Right hindlimb (tissue), 1 donor: ENCODE measurements around the gene ADGRB2.
A peak's percentile ranks its signal among the peaks of the same experiment; 100 is the strongest.

Experiments
- DNase-seq: peaks from one replicate; pipeline ENCODE4 v3.0.0-alpha.2; 2018

The ADGRB2 gene

GRCh38 chr1:31782421-31783410 is 18.6 kb upstream of the ADGRB2 start:
- DNase-seq = peak; percentile 50

- DNase-seq = peak; percentile 72
Observed at GRCh38 chr1:31781756-31782371, 17.7 kb upstream of the ADGRB2 start.

GRCh38 chr1:31781138-31781755 is 17.1 kb upstream of the ADGRB2 start:
- peak; percentile 75 for DNase-seq

- DNase-seq = no peak
Observed at GRCh38 chr1:31780632-31781031, 16.5 kb upstream of the ADGRB2 start.

GRCh38 chr1:31779687-31780086 is 15.5 kb upstream of the ADGRB2 start:
- no peak for DNase-seq

- DNase-seq = no peak
Observed at GRCh38 chr1:31778763-31779488, 14.8 kb upstream of the ADGRB2 start.

GRCh38 chr1:31776516-31776915 is 12.4 kb upstream of the ADGRB2 start:
- DNase-seq = no peak

- DNase-seq = no peak
Observed at GRCh38 chr1:31776032-31776431, 11.9 kb upstream of the ADGRB2 start.

GRCh38 chr1:31775210-31775999 is 11.3 kb upstream of the ADGRB2 start:
- peak; percentile 58 for DNase-seq

- DNase-seq = no peak
Observed at GRCh38 chr1:31774495-31774894, 10.4 kb upstream of the ADGRB2 start.

- no peak for DNase-seq
Observed at GRCh38 chr1:31773861-31774260, 9.7 kb upstream of the ADGRB2 start.

GRCh38 chr1:31772669-31773248 is 8.6 kb upstream of the ADGRB2 start:
- DNase-seq = no peak

- DNase-seq = no peak
Observed at GRCh38 chr1:31771891-31772668, 7.9 kb upstream of the ADGRB2 start.

- no peak for DNase-seq
Observed at GRCh38 chr1:31769720-31770390, 5.7 kb upstream of the ADGRB2 start.

- DNase-seq = no peak
Observed at GRCh38 chr1:31768939-31769704, 5.0 kb upstream of the ADGRB2 start.

- no peak for DNase-seq
Observed at GRCh38 chr1:31768407-31768907, 4.3 kb upstream of the ADGRB2 start.

- DNase-seq = no peak
Observed at GRCh38 chr1:31767225-31767624, 3.1 kb upstream of the ADGRB2 start.

GRCh38 chr1:31765516-31765915 is 1.4 kb upstream of the ADGRB2 start:
- no peak for DNase-seq

GRCh38 chr1:31765041-31765467 is 914 bp upstream of the ADGRB2 start:
- DNase-seq = peak; percentile 47
